ENCODE results near the gene GK2.

Gene GK2

DNA sequence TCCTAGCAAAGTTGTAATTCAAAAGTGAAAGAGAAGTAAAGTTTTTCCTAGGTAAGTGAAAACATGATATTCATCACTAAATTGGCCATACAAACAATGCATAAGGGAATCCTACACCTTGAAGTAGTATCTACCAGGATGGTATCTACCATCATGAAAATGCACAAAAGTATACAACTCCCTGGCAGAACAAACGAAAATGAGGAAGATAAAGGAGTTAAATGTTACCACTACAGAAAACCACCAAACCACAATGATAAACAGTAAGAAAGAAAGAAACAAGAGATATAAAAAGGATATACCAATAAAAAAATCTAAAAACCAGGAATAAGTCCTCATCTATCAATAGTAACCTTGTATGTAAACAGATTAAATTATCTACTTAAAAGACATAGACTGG is 26.9 kb downstream of the GK2 start:
- no peak for DNase-seq

DNA sequence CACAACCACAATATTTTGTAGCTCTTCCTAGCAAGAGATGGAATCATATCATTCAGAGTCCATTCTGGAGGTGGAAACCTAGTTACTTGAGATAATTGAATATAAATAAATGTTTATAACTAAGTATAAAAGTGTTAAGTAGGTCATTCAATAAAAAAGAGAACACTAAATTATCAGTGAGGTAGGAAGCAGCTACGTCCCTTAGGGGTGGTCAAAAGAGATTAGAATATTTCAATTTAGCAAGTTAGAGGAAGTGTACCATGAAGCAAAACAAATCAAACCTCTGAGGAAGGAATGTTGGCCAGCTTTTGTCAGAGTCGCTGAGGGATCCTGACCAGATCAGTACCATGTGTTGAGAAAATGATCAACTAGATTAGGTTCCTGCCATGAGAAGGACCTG is 38.0 kb downstream of the GK2 start:
- DNase-seq = no peak

DNA sequence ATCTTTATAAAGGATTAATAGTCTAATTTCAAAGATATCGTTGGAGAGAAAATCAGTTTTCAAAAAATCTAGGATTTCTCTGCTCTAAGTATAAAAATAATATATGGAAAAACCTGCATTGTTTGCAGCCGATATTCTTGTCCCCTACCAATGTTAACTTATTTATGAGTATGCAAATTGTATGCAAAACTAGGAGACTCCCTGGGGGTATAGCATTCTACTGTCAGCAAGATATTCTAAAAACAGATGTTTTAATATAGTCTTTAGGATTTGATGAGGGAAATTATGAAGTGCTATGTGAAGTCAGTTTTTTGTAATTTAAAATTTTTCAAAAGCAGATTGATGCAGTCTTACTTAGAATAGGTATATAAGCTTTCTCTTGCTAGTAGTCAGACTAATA is 40.9 kb downstream of the GK2 start:
- no peak for DNase-seq

DNA sequence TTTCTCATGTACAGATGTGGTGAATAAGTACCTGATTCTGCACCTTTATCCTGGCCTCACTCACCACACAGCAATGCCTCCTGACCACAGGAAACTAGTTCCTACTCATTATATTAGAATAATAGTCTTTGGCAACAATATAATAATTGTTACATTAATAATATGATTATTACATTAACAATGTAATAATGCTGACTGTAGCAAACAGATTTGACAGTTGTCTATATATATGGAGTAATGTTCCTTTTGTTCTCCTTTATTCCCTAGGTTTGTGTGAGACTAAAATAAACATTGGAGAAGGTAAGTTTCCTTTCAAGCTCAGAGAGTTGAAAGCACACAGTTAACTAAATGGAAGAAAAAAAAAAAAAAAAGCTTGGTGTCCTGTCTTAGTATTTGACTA is 41.6 kb downstream of the GK2 start:
- no peak for DNase-seq

DNA sequence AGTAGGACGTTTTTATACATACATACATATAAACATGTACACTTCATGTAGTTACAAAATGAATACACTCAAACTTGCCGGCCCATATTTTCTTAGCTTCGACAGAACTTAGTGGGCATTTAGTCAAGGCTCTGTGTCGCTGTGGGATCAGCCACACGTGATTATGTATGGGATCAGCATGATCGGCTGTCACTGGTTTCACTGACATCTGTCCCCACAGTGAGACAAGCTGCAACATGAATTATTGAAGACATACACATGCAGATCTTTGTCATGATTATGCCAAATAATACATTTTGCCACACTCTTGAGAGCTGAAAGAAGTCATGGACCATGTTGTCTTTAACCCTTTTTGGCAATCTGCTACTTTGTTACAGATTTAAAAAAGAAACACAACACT is 44.0 kb downstream of the GK2 start:
- DNase-seq = no peak

DNA sequence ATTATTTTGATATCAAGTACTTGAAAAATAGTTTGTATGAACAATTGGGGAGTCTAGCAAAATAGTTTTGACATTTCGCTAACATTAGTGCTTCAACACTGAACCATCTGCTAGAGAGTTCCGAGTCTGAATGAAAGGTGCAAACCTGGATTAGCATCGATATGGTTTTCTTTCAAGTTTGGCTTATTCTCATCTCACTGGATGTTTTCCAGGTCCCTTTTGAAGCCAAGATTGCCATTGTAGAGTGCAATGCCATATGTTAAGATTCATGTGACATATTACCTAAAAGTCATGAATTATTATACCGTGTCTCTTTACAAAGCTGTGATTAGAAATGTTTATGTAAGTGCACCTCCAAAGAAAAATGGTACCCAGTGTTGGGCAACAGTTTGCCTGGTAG is 45.4 kb downstream of the GK2 start:
- no peak for DNase-seq

DNA sequence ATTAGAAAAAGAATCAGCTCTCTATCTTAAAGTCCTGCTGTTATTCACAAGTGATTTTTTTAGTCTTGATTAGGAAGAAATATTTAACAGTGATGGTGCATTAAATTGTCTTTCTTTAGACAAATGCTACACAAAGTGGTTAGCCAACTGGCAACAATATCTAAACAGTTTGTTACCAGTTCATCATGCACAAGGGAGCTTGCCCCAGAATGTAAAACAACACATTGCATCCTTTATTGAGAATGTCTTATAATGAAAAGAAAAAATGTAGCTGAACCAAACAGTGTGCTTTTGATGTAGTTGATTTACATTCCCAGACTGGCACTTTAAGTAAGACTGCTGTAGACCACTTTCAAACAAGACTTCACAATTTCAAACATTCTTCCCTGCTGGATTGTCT is 48.0 kb downstream of the GK2 start:
- no peak for DNase-seq

DNA sequence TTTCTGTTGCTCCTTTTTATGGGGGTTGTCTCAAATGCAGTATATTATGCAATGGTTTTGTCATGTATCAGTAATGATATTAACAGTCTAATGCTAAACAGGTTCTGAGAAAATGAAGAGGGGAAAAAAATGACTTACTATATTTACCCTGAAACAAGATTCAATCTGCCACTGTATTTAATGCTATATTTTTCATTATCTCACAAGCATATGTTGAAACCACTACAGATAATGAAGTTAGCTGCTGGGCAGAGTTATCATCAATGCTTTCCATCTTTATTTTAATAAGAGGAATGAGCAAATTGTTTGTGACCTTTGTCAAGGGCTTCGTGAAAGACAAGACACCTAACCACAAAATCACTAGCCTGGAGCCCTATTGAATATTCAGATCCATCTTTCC is 49.6 kb downstream of the GK2 start:
- no peak for DNase-seq

DNA sequence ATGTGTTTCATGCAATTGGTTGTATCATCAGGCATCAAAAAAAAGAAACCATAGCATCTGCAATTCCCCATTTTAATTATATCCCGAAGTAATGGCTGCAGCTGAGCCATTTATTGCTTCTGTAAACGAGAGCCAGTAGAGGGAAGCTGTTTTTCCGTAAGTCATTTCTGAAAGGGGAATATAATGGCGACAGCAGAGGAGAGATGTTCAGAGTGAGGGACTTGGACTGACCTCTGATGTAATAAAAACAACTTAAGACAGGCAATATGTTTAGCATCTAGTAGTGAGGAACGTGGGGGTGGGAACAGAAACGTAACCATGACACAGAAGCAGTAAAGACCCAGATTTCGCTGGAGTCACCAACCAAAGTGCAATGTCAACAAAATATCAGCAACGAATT is 50.7 kb downstream of the GK2 start:
- no peak for DNase-seq

Data from NCI-H1417 treated with DMSO at 0.1 percent for 48 hours (cell line).